Cardiac fibroblast (primary cell): ENCODE measurements around the gene TDRD15.

Experiments
- DNase-seq, 2 donors: peaks; one replicate each; pipeline versions ENCODE4 v3.0.0 to v3.0.0-alpha.2; 2010; ENCODE audit warnings: low read depth in 2 of 2
- H3K4me3 ChIP-seq, 2 donors: replicated peaks in 1 of 2; 1 replicate in 1 of 2; 2 replicates in 1 of 2; pipeline ENCODE4 v1.5.1; 2011; ENCODE audit warnings: low read depth in 2 of 2, low read length in 2 of 2, mild to moderate bottlenecking in 2 of 2, moderate library complexity in 1 of 2
- TF ChIP-seq, protein P1 (sequence below): IDR thresholded peaks from one replicate; pipeline ENCODE4 v1.5.1; 2011; ENCODE audit warnings: low read depth, mild to moderate bottlenecking, low read length, inconsistent platforms

TDRD15 gene

DNA sequence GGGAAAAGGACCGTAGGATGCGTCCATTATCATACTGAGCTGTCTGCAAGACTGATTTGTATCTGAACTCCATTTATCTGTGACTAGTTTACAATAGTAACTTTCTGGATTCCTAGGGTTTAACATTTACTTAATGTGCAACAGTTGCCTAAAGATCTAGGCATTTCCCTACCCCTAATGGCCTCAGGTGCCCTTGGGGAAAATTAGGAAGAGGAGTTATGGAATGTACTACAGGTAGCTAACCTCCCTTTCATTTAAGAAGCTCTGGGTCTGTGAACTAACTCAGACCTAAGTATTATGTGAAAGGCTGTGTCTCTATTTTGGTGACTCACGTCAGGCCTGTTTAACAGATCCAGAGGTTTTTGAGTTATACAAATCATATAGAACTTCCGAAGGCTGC, 59.5 kb downstream of the TDRD15 start:
- no peak for DNase-seq
- TF ChIP-seq, protein P1, sequence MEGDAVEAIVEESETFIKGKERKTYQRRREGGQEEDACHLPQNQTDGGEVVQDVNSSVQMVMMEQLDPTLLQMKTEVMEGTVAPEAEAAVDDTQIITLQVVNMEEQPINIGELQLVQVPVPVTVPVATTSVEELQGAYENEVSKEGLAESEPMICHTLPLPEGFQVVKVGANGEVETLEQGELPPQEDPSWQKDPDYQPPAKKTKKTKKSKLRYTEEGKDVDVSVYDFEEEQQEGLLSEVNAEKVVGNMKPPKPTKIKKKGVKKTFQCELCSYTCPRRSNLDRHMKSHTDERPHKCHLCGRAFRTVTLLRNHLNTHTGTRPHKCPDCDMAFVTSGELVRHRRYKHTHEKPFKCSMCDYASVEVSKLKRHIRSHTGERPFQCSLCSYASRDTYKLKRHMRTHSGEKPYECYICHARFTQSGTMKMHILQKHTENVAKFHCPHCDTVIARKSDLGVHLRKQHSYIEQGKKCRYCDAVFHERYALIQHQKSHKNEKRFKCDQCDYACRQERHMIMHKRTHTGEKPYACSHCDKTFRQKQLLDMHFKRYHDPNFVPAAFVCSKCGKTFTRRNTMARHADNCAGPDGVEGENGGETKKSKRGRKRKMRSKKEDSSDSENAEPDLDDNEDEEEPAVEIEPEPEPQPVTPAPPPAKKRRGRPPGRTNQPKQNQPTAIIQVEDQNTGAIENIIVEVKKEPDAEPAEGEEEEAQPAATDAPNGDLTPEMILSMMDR: no peak
- H3K4me3 ChIP-seq: no peak overlapping the region

DNA sequence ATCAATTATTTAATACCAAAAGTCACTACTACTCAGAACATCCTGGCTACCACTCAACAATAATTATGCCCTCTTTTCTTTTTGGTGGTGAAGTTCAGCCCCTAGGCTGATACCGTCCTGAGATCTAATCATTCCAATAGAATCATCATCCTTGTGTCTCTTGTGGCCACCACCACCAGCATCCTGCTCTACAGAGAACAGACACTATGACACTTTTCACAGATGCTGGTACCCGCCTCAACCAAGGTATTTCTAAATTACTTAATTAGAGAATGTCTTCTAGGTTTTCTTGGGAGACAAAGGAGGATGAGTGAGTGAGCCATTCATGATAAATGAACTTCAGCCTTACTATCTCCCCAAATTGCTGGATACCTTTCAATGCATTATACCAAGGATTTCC, 60.0 kb downstream of the TDRD15 start:
- no peak overlapping the region for H3K4me3 ChIP-seq
- no peak for DNase-seq
- TF ChIP-seq, protein P1: no peak

DNA sequence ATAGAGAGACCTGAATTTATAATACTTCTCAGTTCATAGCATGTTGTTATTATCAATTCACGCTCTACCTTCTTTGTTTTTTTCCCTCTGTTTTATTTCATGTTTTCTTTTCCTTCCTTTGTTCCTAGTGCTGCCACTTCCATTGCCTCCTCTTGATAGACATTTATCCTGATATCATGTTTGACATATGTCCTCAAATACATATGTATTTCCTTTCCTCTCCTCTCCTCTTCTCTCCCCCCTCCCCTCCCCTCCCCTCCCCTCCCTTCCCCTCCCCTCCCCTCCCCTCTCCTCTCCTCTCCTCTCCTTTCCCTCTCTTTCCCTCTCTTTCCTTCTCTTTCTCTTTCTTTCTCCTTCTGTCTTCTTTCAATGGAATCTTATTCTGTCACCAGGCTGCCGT, 67.8 kb downstream of the TDRD15 start:
- H3K4me3 ChIP-seq: no peak overlapping the region
- TF ChIP-seq, protein P1: no peak
- DNase-seq: no peak
